Mesodermal cell (in vitro differentiated cells): ENCODE data around the gene RTL10.

Experiments
- H3K27ac ChIP-seq: 2 replicates; pipeline ENCODE4 v1.7.0; 2013; ENCODE audit warnings: mild to moderate bottlenecking, low read depth, low read length, moderate library complexity; ENCODE audit not compliant: severe bottlenecking
- H3K36me3 ChIP-seq: 2 replicates; pipeline ENCODE4 v1.7.1; 2013; ENCODE audit warnings: mild to moderate bottlenecking, low read length, moderate library complexity; ENCODE audit not compliant: control insufficient read depth, insufficient read depth
- H3K4me1 ChIP-seq: one replicate; pipeline ENCODE4 v1.7.1; 2013; ENCODE audit warnings: mild to moderate bottlenecking, low read length; ENCODE audit not compliant: insufficient read depth, control insufficient read depth, poor library complexity, severe bottlenecking
- H3K4me3 ChIP-seq: 2 replicates; pipeline ENCODE4 v1.7.0; 2013; ENCODE audit warnings: low read length, control low read depth, mild to moderate bottlenecking; ENCODE audit not compliant: insufficient read depth, poor library complexity, severe bottlenecking; ENCODE audit errors: extremely low read depth
- H3K9me3 ChIP-seq: 2 replicates; pipeline ENCODE4 v1.7.1; 2013; ENCODE audit warnings: mild to moderate bottlenecking, low read length, moderate library complexity; ENCODE audit not compliant: control insufficient read depth
- WGBS, 2 experiments: methylation state at CpG; one replicate each; pipeline ENCODE4 v1.1.5; 2013; ENCODE audit warnings: missing lambda C conversion rate in 2 of 2; ENCODE audit not compliant: insufficient coverage in 2 of 2; 5-methylcytosine and 5-hydroxymethylcytosine counted together

RTL10 gene

GRCh38 chr22:19810381-19811201, 44.1 kb downstream of the RTL10 start:
- Histone ChIP-seq H3K9me3 (no peaks in the 10 kb centered on the region), H3K27ac (no peak overlapping the region), H3K36me3 (peaks cover 3% of the 10 kb centered on the region), H3K4me1 (peaks cover 11% of the 10 kb centered on the region), H3K4me3 (no peak overlapping the region)
- WGBS, 2 experiments: 90 to 91% methylated on average over 11 to 18 of the region's 23 CpGs

GRCh38 chr22:19809741-19810140, 44.9 kb downstream of the RTL10 start:
- Histone ChIP-seq H3K27ac (no peak overlapping the region), H3K9me3 (no peaks in the 10 kb centered on the region), H3K4me1 (peaks cover 11% of the 10 kb centered on the region), H3K4me3 (no peak overlapping the region), H3K36me3 (peaks cover 3% of the 10 kb centered on the region)
- 71 to 96% methylated on average over 2 of the region's 3 CpGs for WGBS, 2 experiments

- Histone ChIP-seq H3K4me3 (no peak overlapping the region), H3K9me3 (no peaks in the 10 kb centered on the region), H3K4me1 (peaks cover 11% of the 10 kb centered on the region), H3K36me3 (peaks cover 3% of the 10 kb centered on the region), H3K27ac (no peak overlapping the region)
- 94% methylated on average over 6 to 10 of the region's 11 CpGs for WGBS, 2 experiments
These were observed 45.7 kb downstream of the RTL10 start for GRCh38 chr22:19808873-19809478.

- peaks cover 11% of the 10 kb centered on the region for H3K4me1 ChIP-seq
- H3K36me3 ChIP-seq: peaks cover 3% of the 10 kb centered on the region
- H3K9me3 ChIP-seq: no peaks in the 10 kb centered on the region
- no peak overlapping the region for H3K27ac ChIP-seq
- H3K4me3 ChIP-seq: no peak overlapping the region
- WGBS, 2 experiments: 92 to 97% methylated on average over 20 of the region's 20 CpGs
These were observed 46.5 kb downstream of the RTL10 start for GRCh38 chr22:19807914-19808872.

- peaks cover 1% of the 10 kb centered on the region for H3K36me3 ChIP-seq
- H3K9me3 ChIP-seq: no peaks in the 10 kb centered on the region
- no peak overlapping the region for H3K27ac ChIP-seq
- 93 to 95% methylated on average over 12 to 15 of the region's 15 CpGs for WGBS, 2 experiments
- peaks cover 7% of the 10 kb centered on the region for H3K4me1 ChIP-seq
- H3K4me3 ChIP-seq: no peak overlapping the region
These were observed 47.3 kb downstream of the RTL10 start for GRCh38 chr22:19807161-19807913.

- WGBS, 2 experiments: 88% methylated on average over 34 to 37 of the region's 38 CpGs
- Histone ChIP-seq H3K9me3 (no peaks in the 10 kb centered on the region), H3K36me3 (no peaks in the 10 kb centered on the region), H3K4me3 (no peak overlapping the region), H3K4me1 (peaks cover 7% of the 10 kb centered on the region), H3K27ac (no peak overlapping the region)
These were observed 48.2 kb downstream of the RTL10 start for GRCh38 chr22:19806213-19807160.

GRCh38 chr22:19805821-19806212, 48.9 kb downstream of the RTL10 start:
- peaks cover 7% of the 10 kb centered on the region for H3K4me1 ChIP-seq
- H3K4me3 ChIP-seq: no peak overlapping the region
- no peaks in the 10 kb centered on the region for H3K9me3 ChIP-seq
- no peak overlapping the region for H3K27ac ChIP-seq
- no peaks in the 10 kb centered on the region for H3K36me3 ChIP-seq
- WGBS, 2 experiments: 91 to 96% methylated on average over 6 to 8 of the region's 8 CpGs
